SK-MEL-5 (cell line): ENCODE results near the gene PRICKLE2. TPM values are rescaled to one million over a fixed set of nuclear protein-coding genes. Genes with fewer than 3 reads are reported as not detected.

Experiments
- DNase-seq: peaks from one replicate; pipeline ENCODE4 v3.0.0-alpha.2; 2016; ENCODE audit warnings: low read depth, low spot score
- in situ Hi-C: cut with HindIII; loops from 2 replicates; pipeline ENCODE4 v1.10.0; 2016; ENCODE audit warnings: low sequenced_read_pairs, high pct_unique_total_duplicates, low pct_unique_long_range_greater_than_20kb
- total RNA-seq: library from RNA; depleted of rRNA; stranded (reverse); fragments of >200 nt; shearing (Covaris generic); gene quantifications from 2 replicates; pipeline ENCODE4 v1.2.3, GENCODE V29; 2014

Gene PRICKLE2
- total RNA-seq, 1 experiment from 2014 or later = 1.5 TPM

DNA sequence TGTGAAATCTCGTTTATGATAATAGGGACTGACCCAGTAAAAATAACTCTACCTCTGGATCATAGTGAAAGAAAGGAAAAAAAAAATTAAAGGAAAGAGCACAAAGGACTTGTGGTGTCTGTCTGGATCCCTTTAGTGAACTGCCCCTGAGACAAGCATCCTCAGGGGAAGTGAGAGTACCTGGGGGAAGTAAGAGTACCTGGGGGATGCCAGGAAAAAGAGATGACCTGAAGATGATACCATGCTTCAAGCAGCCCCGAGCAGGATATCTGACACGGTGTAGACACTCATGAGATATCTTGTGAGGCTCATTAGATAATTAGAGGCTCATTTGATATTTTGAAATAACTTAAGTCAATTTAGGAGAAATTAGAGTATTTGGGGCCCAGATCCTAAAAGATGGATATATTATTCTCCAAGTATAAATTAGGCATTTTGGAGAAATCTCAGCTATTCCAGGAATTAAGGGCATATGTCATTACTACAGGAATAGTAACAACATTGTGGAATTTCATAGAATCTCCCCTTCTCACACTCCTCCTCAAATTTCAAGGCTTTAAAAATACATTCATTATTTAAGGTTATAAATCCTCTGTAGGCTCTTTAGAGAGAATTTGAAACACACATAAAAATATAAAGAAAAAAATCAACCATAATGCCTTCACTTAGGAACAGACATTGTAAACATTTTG is 165.6 kb downstream of the PRICKLE2 start:
- in situ Hi-C loops = no loop called here
- no peak for DNase-seq

- no peak for DNase-seq
- in situ Hi-C loops = no loop called here
Observed at GRCh38 chr3:64058566-64058965, 166.7 kb downstream of the PRICKLE2 start.

DNA sequence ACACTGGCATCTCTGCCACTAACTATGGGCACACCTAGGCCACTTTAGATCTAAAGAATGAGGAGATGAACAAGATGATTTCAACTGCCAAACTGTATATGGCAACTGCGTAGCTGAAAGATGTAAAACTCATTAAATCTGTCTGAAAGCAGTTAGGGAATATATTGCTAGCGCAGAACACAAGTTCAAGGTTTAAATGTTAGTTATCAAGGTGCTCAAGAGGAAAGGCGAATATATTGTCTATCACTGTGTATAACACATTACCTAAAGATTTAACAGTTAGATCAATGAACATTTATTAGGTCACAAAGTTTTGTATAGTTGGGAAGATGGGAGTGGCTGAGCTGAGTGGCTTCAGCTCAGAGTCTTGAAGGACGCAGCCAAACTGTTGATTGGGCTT is 168.0 kb downstream of the PRICKLE2 start:
- in situ Hi-C loops = no loop called here

GRCh38 chr3:64056606-64057180 is 168.6 kb downstream of the PRICKLE2 start:
- in situ Hi-C loops = no loop called here
- no peak for DNase-seq

More for the DNA sequence above, 168.0 kb downstream of the PRICKLE2 start:
- DNase-seq = no peak

DNA sequence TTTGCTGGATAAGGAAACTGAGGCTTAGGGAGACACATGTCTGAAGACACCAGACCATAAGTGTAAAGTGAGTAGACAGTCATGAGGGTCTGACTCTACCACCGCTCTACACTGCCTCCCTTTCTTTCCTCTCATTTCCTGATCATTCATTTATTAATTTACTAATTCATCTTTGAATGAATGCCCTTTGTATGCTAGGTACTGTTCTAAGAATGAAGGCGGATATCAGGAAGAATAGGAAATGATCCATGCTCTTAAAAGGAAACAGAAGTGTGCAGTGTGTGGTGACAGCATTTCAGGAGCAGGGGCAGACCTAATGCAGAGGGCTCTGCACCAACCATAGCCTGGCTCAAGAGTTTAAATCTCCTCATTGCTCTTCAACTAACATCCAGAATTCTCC is 170.2 kb downstream of the PRICKLE2 start:
- in situ Hi-C loops = no loop called here
- peak; percentile 7 for DNase-seq

DNA sequence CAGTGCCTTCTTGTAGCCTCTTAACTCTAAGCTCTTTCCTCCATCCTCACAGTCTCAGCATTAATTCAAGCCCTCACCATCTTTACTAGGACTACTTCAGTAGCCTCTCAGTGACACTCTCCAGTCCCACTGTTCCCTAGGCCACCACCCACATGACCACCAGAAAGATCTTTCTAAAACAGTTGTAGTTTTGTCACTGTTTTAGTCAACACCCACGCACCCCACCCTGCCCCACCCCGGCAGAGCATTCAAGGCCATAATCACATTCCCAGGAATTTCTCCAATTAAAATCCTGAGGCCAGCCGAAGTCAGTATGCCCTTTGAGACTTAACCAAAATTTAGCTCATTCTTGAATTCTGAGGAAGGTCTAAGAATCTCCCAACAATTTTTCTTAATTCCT is 170.8 kb downstream of the PRICKLE2 start:
- DNase-seq = no peak
- in situ Hi-C loops = no loop called here

DNA sequence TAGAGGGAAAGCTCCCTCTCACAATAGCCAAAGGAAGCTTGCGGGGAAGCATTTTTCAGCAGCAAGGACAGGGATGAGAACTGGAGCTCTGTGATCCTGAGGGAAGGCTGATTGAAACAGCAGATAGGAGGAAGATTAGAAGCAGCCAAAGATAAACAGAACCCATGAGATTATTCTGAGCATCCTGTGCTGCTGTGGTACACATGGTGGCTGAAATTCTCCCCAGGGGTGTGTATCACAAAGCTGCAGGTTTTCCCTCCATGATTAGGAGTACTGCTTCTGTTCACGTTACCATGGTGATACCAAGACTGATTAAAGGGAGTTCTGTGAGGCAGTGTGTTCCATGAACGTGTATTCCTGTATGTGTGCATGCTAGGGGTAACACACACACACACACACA is 171.7 kb downstream of the PRICKLE2 start:
- in situ Hi-C loops = no loop called here
- DNase-seq = no peak

DNA sequence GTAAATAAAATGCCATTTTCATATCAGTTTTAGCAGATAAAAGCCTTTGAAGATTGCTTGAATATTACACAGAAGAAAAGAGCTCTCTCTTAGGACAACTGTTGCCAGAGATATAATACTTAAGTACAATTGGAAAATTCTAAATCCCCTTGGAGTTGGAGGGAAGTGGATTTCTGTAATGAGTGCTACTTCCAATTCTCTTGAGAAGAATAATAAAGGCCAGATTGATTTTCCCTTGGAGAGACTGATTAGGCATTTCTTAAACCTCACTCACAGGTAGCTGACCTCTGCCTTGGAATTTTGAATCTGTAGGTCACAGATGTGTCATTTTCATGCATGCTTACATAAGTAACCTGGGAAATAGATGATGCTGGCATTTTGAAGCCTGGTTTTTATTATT is 172.1 kb downstream of the PRICKLE2 start:
- in situ Hi-C loops = no loop called here
- DNase-seq = no peak

DNA sequence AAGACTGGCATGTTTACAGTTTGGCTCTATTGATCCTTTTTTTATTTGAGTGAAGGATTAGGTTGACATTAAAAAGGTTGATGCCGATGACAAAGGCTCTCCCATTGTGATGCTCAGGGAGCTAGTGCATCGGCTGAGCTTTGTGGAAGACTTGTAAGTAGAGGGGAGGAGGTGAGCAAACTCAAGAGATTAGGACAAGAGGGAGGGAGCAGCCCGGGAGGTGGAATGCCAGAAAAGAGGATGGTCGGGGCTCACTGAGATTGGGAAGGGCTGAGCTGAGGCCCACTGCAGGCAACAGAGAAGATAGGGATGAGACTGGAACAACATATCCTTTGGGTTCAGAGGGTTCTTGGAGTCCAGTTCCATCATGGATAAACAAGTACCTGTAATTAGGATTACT is 175.4 kb downstream of the PRICKLE2 start:
- in situ Hi-C loops = loop anchor here (25.0 kb wide), 1 partner anchor 137 kb away; no protein-coding TSS in a partner anchor
- no peak for DNase-seq

DNA sequence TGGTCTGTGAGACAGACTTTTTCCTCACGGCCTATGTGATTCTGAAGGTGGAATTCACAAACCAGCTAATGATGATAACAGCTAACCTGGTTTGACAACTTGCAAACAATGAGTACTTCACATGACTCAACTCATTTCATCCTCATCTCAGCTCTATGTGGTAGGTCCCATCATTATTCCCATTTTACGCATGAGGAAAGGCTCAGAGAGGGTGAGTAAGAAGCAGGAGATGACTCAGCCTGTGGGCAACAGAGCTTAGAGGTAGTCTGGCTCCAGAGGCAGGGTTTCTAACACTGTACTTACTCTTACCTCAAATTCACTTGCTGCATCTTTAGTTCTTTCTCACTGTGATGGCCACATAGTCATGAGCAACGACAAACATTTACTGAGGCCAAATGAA is 176.1 kb downstream of the PRICKLE2 start:
- no peak for DNase-seq
- in situ Hi-C loops = loop anchor here (25.0 kb wide), 1 partner anchor 138 kb away; no protein-coding TSS in a partner anchor

DNA sequence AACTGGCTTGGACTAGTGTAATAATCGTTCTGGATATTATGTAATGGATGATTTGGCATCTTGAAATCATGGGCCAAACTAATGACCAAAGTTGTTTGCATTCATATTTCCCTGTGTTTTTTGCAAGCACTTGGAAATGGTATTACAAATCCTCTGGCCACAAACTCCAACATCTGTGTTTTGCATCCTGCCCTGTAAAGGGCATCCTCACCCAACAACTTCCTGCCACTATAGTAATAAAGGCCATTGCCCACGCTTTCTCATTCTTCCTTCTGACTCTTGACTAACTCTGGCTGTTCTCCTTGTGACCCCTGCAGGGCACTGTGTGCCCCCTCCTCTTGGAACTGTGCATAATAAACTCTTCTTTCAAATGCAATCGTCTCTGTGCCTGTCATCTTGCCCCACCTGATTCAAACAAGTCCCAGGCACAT is 176.6 kb downstream of the PRICKLE2 start:
- DNase-seq = peak; percentile 15
- in situ Hi-C loops = loop anchor here (25.0 kb wide), 1 partner anchor 139 kb away; no protein-coding TSS in a partner anchor

DNA sequence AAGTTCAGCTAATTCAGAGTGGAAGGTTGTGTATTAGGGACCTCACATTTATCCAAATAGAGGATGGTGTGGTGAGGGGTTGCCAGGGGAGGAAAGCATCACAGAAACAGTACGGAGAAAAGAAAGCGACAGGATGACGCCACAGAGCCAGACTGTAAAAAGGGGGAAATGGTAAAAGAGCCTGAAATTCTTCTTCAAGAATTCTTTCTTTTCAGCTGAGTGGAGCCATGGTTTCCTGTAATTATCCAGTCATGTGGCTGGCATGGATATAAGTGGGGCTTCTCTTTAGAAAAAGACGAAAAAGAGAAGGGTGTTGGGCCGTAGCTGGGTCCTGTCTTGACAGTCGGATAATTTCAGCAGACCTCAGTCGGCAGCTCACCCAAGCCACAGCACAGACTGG is 177.5 kb downstream of the PRICKLE2 start:
- DNase-seq = no peak
- in situ Hi-C loops = loop anchor here (25.0 kb wide), 1 partner anchor 140 kb away; no protein-coding TSS in a partner anchor

GRCh38 chr3:64046996-64047594 is 178.2 kb downstream of the PRICKLE2 start:
- no peak for DNase-seq
- in situ Hi-C loops = loop anchor here (25.0 kb wide), 1 partner anchor 140 kb away; no protein-coding TSS in a partner anchor

- in situ Hi-C loops = loop anchor here (25.0 kb wide), 1 partner anchor 141 kb away; no protein-coding TSS in a partner anchor
- no peak for DNase-seq
Observed at GRCh38 chr3:64046592-64046991, 178.7 kb downstream of the PRICKLE2 start.

- in situ Hi-C loops = loop anchor here (25.0 kb wide), 1 partner anchor 144 kb away; no protein-coding TSS in a partner anchor
- no peak for DNase-seq
Observed at GRCh38 chr3:64042952-64043351, 182.3 kb downstream of the PRICKLE2 start.
